Embryonic facial prominence (tissue), 1 donor: ENCODE measurements around the gene ZNF362.
"Not testable (repeated sequence)": the region's sequence is repeated elsewhere in the genome, so short reads cannot be mapped to it uniquely, and the experiment has no call there.

Experiments used
- DNase-seq: peaks from one replicate; pipeline ENCODE4 v3.0.0-alpha.2; 2016; ENCODE audit errors: extremely low spot score

ZNF362 gene

GRCh38 chr1:33306653-33307493, 50.6 kb downstream of the ZNF362 start:
- DNase-seq: no peak

GRCh38 chr1:33307494-33307864, 51.2 kb downstream of the ZNF362 start:
- no peak for DNase-seq

- DNase-seq: not testable (repeated sequence)
Measured at GRCh38 chr1:33309351-33309750, 53.1 kb downstream of the ZNF362 start.

- no peak for DNase-seq
Measured at GRCh38 chr1:33310702-33311101, 54.4 kb downstream of the ZNF362 start.

- no peak for DNase-seq
Measured at GRCh38 chr1:33311706-33312412, 55.6 kb downstream of the ZNF362 start.

GRCh38 chr1:33312413-33312749, 56.1 kb downstream of the ZNF362 start:
- DNase-seq: no peak

- DNase-seq: no peak
Measured at GRCh38 chr1:33314416-33314815, 58.1 kb downstream of the ZNF362 start.

- no peak for DNase-seq
Measured at GRCh38 chr1:33316601-33317000, 60.3 kb downstream of the ZNF362 start.

GRCh38 chr1:33317354-33317753, 61.1 kb downstream of the ZNF362 start:
- DNase-seq: no peak

GRCh38 chr1:33317946-33318345, 61.7 kb downstream of the ZNF362 start:
- DNase-seq: no peak

- DNase-seq: no peak
Measured at GRCh38 chr1:33319186-33319948, 63.1 kb downstream of the ZNF362 start.

GRCh38 chr1:33319949-33320618, 63.8 kb downstream of the ZNF362 start:
- DNase-seq: no peak

GRCh38 chr1:33320619-33321165, 64.4 kb downstream of the ZNF362 start, which contains the start of gene A3GALT2:
Gene A3GALT2 (minus strand): TSS chr1:33321098. CDS start chr1:33321098, 0 bp downstream.
- DNase-seq: no peak

GRCh38 chr1:33321178-33321577, 64.9 kb downstream of the ZNF362 start:
- DNase-seq: no peak

- no peak for DNase-seq
Measured at GRCh38 chr1:33322109-33322508, 65.8 kb downstream of the ZNF362 start.

GRCh38 chr1:33322870-33323585, 66.7 kb downstream of the ZNF362 start:
- DNase-seq: no peak

- no peak for DNase-seq
Measured at GRCh38 chr1:33323663-33324477, 67.6 kb downstream of the ZNF362 start.

GRCh38 chr1:33324677-33325575, 68.6 kb downstream of the ZNF362 start:
- no peak for DNase-seq

GRCh38 chr1:33326785-33327184, 70.5 kb downstream of the ZNF362 start:
- DNase-seq: no peak
